ENCODE measurements around the gene ST6GAL1. TPM values are rescaled to one million over a fixed set of nuclear protein-coding genes. Genes with fewer than 3 reads are reported as not detected.
A peak's percentile ranks its signal among the peaks of the same experiment; 100 is the strongest.

The ST6GAL1 gene
- total and polyA plus RNA-seq, 2 of the 13 experiments (the other 11 are each of a cell fraction or from before 2014, with no cell fraction given): 79.9 to 164 TPM

DNA sequence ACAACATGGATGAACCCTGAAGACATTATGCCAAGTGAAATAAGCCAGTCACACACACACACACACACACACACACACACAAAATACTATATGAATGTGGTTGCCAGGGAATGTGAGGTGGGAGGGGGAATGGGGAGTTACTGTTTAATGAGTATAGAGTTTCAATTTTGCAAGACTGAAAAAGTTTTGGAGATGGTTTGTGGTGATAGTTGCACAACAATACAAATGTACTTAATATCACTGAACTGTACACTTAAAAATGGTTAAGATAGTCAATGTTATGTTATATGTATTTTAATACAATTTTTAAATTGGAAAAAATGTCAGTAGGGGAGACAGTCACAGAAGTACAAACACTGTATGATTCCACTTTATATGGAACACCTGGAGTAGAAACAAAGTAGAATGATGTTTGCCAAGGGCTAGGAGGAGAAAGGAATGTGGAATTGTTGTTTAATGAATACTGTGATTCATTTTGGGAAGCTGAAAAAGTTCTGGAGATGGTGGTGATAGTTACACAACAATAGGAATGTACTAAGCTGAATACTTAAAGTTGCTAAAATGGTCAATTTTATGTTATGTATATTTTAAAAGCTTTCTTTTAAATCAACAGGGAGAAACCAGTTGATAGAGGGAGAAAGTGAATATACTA is 132.3 kb downstream of the ST6GAL1 start (continued):
- TF ChIP-seq TEAD2 (CRISPR knock-in tag; IDR thresholded peaks at IDR 0.05) (no peak), EP300 (IDR thresholded peaks at IDR 0.05; ENCODE audit: low read depth in 2 of 2, low read length in 2 of 2) (peak in 1 of 2 experiments; percentile 62; a peak in 2 of 4 replicates), EP300 (CRISPR knock-in tag; IDR thresholded peaks at IDR 0.05; ENCODE audit: borderline replicate concordance) (no peak), SIX4 (CRISPR knock-in tag; IDR thresholded peaks at IDR 0.05) (peak; percentile 78; the same call in 1 of the 2 replicates), SIX1 (CRISPR knock-in tag; IDR thresholded peaks at IDR 0.05; ENCODE audit: borderline replicate concordance) (peak; percentile 97), ZNF646 (CRISPR knock-in tag; IDR thresholded peaks at IDR 0.05) (peak; percentile 87), RARG (CRISPR knock-in tag; IDR thresholded peaks at IDR 0.05; ENCODE audit: low read depth) (no peak), PATZ1 (CRISPR knock-in tag; IDR thresholded peaks at IDR 0.05) (0 out of 2 replicates have a peak, but pooled peaks have one; percentile 56)

Measured in HepG2 (cell line).